Epithelial cell of prostate (primary cell): ENCODE results near the gene MCM3AP.

Experiments used
- DNase-seq: peaks from one replicate; pipeline ENCODE4 v3.0.0-alpha.2; 2011; ENCODE audit warnings: low read depth, low spot score
- H3K27ac ChIP-seq: fragments of 450-650 bp; 2 replicates; pipeline ENCODE4 v1.5.1; 2017; ENCODE audit warnings: mild to moderate bottlenecking

MCM3AP gene

GRCh38 chr21:46221664-46222435 lies 63.6 kb downstream of the MCM3AP start:
- DNase-seq = no peak

GRCh38 chr21:46220847-46221246 lies 64.6 kb downstream of the MCM3AP start:
- no peak overlapping the region for H3K27ac ChIP-seq
- no peak for DNase-seq

More at GRCh38 chr21:46221664-46222435, 63.6 kb downstream of the MCM3AP start:
- H3K27ac ChIP-seq = no peak overlapping the region

GRCh38 chr21:46220275-46220810 lies 65.1 kb downstream of the MCM3AP start:
- DNase-seq = no peak
- H3K27ac ChIP-seq = no peak overlapping the region

GRCh38 chr21:46219591-46220239 lies 65.7 kb downstream of the MCM3AP start:
- H3K27ac ChIP-seq = no peak overlapping the region
- DNase-seq = no peak

- DNase-seq = no peak
Observed at GRCh38 chr21:46218906-46219590, 66.4 kb downstream of the MCM3AP start.

GRCh38 chr21:46217511-46218196 lies 67.8 kb downstream of the MCM3AP start:
- H3K27ac ChIP-seq = no peak overlapping the region
- no peak for DNase-seq

More at GRCh38 chr21:46218906-46219590, 66.4 kb downstream of the MCM3AP start:
- no peak overlapping the region for H3K27ac ChIP-seq

- H3K27ac ChIP-seq = no peak overlapping the region
- no peak for DNase-seq
Observed at GRCh38 chr21:46216132-46216747, 69.2 kb downstream of the MCM3AP start.

GRCh38 chr21:46215436-46216131 lies 69.8 kb downstream of the MCM3AP start:
- H3K27ac ChIP-seq = no peak overlapping the region
- no peak for DNase-seq

GRCh38 chr21:46214478-46215340 lies 70.7 kb downstream of the MCM3AP start:
- H3K27ac ChIP-seq = no peak overlapping the region
- DNase-seq = no peak

GRCh38 chr21:46213620-46214286 lies 71.7 kb downstream of the MCM3AP start:
- no peak for DNase-seq
- no peak overlapping the region for H3K27ac ChIP-seq

GRCh38 chr21:46212721-46213484 lies 72.5 kb downstream of the MCM3AP start:
- H3K27ac ChIP-seq = no peak overlapping the region
- DNase-seq = no peak

- H3K27ac ChIP-seq = peak overlapping the region; percentile 31
- DNase-seq = peak; percentile 41
Observed at GRCh38 chr21:46211786-46212720, 73.4 kb downstream of the MCM3AP start.

GRCh38 chr21:46211376-46211775 lies 74.0 kb downstream of the MCM3AP start:
- no peak for DNase-seq
- H3K27ac ChIP-seq = peak overlapping the region; percentile 31

GRCh38 chr21:46210378-46211136 lies 74.9 kb downstream of the MCM3AP start:
- no peak for DNase-seq
- H3K27ac ChIP-seq = no peak overlapping the region
